SJCRH30 (cell line): ENCODE measurements around the gene CCSER2. TPM values are rescaled to one million over a fixed set of nuclear protein-coding genes. Genes with fewer than 3 reads are reported as not detected.
A peak's percentile ranks its signal among the peaks of the same experiment; 100 is the strongest.
"Not testable (repeated sequence)": the region's sequence is repeated elsewhere in the genome, so short reads cannot be mapped to it uniquely, and the experiment has no call there.

ENCODE experiments used
- DNase-seq, 2 experiments: peaks; one replicate each; pipeline ENCODE4 v3.0.0-alpha.2; 2015 to 2020
- H3K27ac ChIP-seq: fragments of 250-450 bp; sonication (Bioruptor Pico); 2 replicates; pipeline ENCODE4 v1.5.1; 2020; ENCODE audit warnings: mild to moderate bottlenecking, moderate library complexity
- H3K27me3 ChIP-seq: fragments of 250-450 bp; sonication (Bioruptor Pico); 2 replicates; pipeline ENCODE4 v1.5.1; 2020; ENCODE audit warnings: mild to moderate bottlenecking, moderate library complexity
- H3K36me3 ChIP-seq: fragments of 250-450 bp; sonication (Bioruptor Pico); 2 replicates; pipeline ENCODE4 v1.5.1; 2020; ENCODE audit warnings: mild to moderate bottlenecking, moderate library complexity
- H3K4me1 ChIP-seq: fragments of 250-450 bp; sonication (Bioruptor Pico); 2 replicates; pipeline ENCODE4 v1.5.1; 2020; ENCODE audit warnings: mild to moderate bottlenecking, moderate library complexity
- H3K4me3 ChIP-seq: fragments of 250-450 bp; sonication (Bioruptor Pico); 2 replicates; pipeline ENCODE4 v1.5.1; 2020; ENCODE audit warnings: mild to moderate bottlenecking, moderate library complexity
- H3K9me3 ChIP-seq: fragments of 250-450 bp; sonication (Bioruptor Pico); replicated peaks from 2 replicates; pipeline ENCODE4 v1.5.1; 2020; ENCODE audit warnings: mild to moderate bottlenecking, moderate library complexity
- total RNA-seq: library from RNA; depleted of rRNA; stranded (reverse); fragments of >200 nt; shearing (Covaris generic); gene quantifications from 2 replicates; pipeline ENCODE4 v1.2.3, GENCODE V29; 2014

The CCSER2 gene
- total RNA-seq, 1 experiment from 2014 or later = 16.5 TPM

DNA sequence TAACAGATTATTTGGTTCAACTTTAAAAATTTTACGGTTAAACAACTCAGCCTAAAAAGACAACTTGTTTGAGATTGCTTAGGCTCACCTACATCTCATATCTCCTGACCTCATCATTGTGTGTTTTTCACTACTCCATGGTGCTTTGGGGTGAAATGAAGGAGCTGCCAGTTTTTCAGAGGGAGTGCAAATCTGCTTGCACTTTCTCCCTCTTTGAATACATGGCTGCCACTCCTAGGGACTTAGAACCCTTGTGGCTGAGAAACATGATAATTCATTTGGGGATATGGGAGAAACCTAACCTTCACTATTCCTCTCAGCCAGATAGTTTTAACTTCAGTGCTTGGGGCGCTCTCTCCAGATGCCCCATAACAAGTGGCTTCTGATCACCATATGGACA lies 2.7 kb downstream of the CCSER2 start:
- Histone ChIP-seq H3K27ac (no peak overlapping the region), H3K27me3 (no peaks in the 10 kb centered on the region), H3K36me3 (no peaks in the 10 kb centered on the region), H3K4me1 (no peaks in the 10 kb centered on the region), H3K4me3 (no peak overlapping the region), H3K9me3 (no peaks in the 10 kb centered on the region)
- DNase-seq = no peak

GRCh38 chr10:84333864-84334451 lies 5.6 kb downstream of the CCSER2 start:
- no peak overlapping the region for H3K4me3 ChIP-seq
- H3K9me3 ChIP-seq = no peaks in the 10 kb centered on the region
- peak in 1 of 2 experiments; percentile 5 for DNase-seq
- no peaks in the 10 kb centered on the region for H3K27me3 ChIP-seq
- H3K36me3 ChIP-seq = no peaks in the 10 kb centered on the region
- H3K27ac ChIP-seq = no peak overlapping the region
- no peaks in the 10 kb centered on the region for H3K4me1 ChIP-seq

DNA sequence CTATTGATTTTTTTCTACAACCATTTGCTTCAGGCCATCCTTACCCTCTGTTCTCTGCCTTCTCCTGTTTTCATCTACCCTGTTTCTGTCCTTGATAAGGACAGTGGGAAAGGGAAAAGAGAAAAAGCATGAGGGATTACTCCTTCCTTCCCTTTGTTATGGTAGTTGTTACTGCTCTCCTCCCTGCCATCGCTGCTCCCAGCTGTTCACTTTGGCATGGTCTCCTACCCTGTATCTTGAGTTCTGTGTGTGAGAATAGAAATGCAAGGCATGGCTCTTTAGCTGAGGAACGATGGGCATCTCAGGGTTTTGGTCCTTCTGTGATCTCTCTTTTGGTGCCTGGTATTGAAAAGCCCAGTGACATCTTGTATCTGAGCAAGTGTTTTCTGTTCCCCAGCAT lies 6.4 kb downstream of the CCSER2 start:
- no peak overlapping the region for H3K27ac ChIP-seq
- no peaks in the 10 kb centered on the region for H3K9me3 ChIP-seq
- DNase-seq = peak in 1 of 2 experiments; percentile 9
- H3K4me3 ChIP-seq = no peak overlapping the region
- no peaks in the 10 kb centered on the region for H3K4me1 ChIP-seq
- no peaks in the 10 kb centered on the region for H3K36me3 ChIP-seq
- no peaks in the 10 kb centered on the region for H3K27me3 ChIP-seq

GRCh38 chr10:84335516-84335915 lies 7.1 kb downstream of the CCSER2 start:
- H3K9me3 ChIP-seq = no peaks in the 10 kb centered on the region
- H3K27ac ChIP-seq = no peak overlapping the region
- no peaks in the 10 kb centered on the region for H3K4me1 ChIP-seq
- no peak for DNase-seq
- no peak overlapping the region for H3K4me3 ChIP-seq
- no peaks in the 10 kb centered on the region for H3K36me3 ChIP-seq
- no peaks in the 10 kb centered on the region for H3K27me3 ChIP-seq

- no peaks in the 10 kb centered on the region for H3K36me3 ChIP-seq
- DNase-seq = no peak
- H3K27me3 ChIP-seq = no peaks in the 10 kb centered on the region
- no peak overlapping the region for H3K4me3 ChIP-seq
- no peak overlapping the region for H3K27ac ChIP-seq
- H3K4me1 ChIP-seq = no peaks in the 10 kb centered on the region
- H3K9me3 ChIP-seq = no peaks in the 10 kb centered on the region
Measured at GRCh38 chr10:84336406-84337090, 8.2 kb downstream of the CCSER2 start.

- no peaks in the 10 kb centered on the region for H3K4me1 ChIP-seq
- DNase-seq = no peak
Measured at GRCh38 chr10:84337199-84337598, 8.8 kb downstream of the CCSER2 start.

DNA sequence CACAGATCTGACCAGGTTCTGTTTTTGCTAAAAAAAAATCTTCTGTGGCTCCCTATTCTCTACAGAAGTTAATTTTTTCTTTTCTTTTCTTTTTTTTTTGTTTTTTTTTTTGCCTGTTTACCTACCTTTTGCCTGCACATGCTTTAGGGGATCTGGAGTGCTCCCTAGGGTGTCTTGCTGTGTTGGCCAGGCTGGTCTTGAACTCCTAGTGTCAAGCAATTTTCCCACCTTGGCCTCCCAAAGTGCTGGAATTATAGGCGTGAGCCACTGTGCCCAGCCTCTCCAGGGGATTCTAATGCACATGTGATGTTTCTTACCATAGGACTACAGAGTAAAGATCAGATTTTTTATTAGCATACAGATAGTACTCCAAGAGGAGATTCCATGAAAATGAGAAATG lies 10.6 kb downstream of the CCSER2 start:
- Histone ChIP-seq H3K4me1 (no peaks in the 10 kb centered on the region), H3K9me3 (no peaks in the 10 kb centered on the region), H3K27ac (no peak overlapping the region), H3K36me3 (no peaks in the 10 kb centered on the region), H3K27me3 (no peaks in the 10 kb centered on the region), H3K4me3 (no peak overlapping the region)
- no peak for DNase-seq

More at GRCh38 chr10:84337199-84337598, 8.8 kb downstream of the CCSER2 start:
- Histone ChIP-seq H3K27me3 (no peaks in the 10 kb centered on the region), H3K9me3 (no peaks in the 10 kb centered on the region), H3K27ac (no peak overlapping the region), H3K4me3 (no peak overlapping the region), H3K36me3 (no peaks in the 10 kb centered on the region)

DNA sequence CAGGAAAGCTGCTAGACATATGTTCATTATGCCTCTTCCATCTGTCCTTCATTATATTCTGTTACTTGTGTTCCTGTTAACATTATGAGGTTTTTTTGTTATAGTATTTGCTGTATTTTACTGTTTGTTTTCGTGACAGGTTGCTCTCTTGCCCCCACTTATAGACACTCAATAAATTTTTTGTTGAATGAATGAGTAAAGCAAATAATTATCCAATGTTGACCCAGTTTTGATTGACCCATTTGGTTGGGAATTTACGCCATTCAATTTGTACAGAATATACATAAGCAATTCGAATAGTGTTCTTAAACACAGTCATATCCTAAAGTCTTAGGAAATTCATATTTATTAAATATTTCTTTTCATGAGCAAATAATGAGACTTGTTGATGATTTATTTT lies 11.8 kb downstream of the CCSER2 start:
- Histone ChIP-seq H3K4me1 (no peaks in the 10 kb centered on the region), H3K9me3 (no peaks in the 10 kb centered on the region), H3K27ac (no peak overlapping the region), H3K36me3 (no peaks in the 10 kb centered on the region), H3K27me3 (no peaks in the 10 kb centered on the region), H3K4me3 (no peak overlapping the region)
- no peak for DNase-seq

DNA sequence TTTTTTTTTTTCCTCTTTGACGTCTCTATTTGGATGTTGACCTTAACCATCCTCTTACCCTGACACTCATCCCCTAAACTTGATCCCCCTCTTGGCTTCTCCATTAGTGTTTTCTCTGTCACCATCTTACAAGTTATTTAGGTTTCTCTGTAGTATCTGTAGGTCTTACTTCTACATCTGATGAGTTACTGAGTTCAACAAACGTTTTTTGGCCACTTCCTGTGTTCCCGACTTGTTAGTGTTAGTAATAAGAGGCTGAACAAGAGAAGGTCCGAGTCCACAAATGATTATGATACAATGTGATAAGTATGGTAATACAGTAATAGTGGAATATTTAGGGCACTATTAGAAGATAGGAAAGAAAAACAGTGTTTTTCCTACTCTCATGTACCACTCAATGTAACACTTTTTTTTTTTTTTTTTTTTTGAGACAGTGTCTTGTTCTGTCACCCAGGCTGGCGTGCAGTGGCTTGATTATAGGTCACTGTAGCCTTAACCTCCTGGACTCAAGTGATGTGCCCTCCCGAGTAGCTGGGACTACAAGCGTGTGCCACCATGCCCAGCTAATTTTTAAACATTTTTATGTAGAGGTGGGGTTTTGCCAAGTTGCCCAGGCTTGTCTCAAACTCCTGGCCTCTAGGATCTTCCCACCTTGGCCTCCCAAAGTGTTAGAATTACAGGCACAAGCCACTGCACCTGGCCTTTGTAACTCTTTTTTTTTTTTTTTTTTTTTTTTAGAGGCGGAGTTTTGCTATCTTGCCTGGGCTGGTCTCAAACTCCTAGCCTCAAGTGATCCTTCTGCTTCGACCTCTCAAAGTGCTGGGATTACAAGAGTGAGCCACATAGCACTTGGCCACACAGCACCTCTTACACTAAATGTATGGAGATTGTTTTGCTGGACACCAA lies 12.5 kb downstream of the CCSER2 start:
- Histone ChIP-seq H3K27ac (no peak overlapping the region), H3K4me3 (no peak overlapping the region), H3K27me3 (no peaks in the 10 kb centered on the region), H3K9me3 (no peaks in the 10 kb centered on the region), H3K4me1 (no peaks in the 10 kb centered on the region), H3K36me3 (no peaks in the 10 kb centered on the region)
- no peak for DNase-seq

GRCh38 chr10:84341538-84341856 lies 13.1 kb downstream of the CCSER2 start:
- no peak for DNase-seq
- Histone ChIP-seq H3K36me3 (no peaks in the 10 kb centered on the region), H3K27ac (no peak overlapping the region), H3K4me3 (no peak overlapping the region), H3K4me1 (no peaks in the 10 kb centered on the region), H3K9me3 (no peaks in the 10 kb centered on the region), H3K27me3 (no peaks in the 10 kb centered on the region)

DNA sequence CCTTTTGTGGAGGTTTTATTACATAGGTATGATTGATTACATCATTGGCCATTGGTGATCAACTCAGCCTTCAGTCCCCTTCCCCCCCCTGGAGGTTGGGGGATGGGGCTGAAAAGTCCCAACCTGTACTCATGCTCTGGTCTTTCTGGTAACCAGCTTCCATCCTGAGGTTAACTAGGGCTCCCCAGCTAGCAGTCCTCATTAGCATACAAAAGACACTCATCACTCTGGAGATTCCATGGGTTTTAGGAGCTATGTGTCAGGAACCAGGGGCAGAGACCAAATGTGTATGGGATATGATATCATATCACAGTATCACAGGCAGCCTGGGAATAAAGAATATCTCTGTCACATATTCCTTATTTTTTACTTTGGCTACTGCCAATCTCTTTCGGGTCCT lies 13.6 kb downstream of the CCSER2 start:
- Histone ChIP-seq H3K4me3 (no peak overlapping the region), H3K27me3 (no peaks in the 10 kb centered on the region), H3K4me1 (no peaks in the 10 kb centered on the region), H3K36me3 (no peaks in the 10 kb centered on the region), H3K27ac (no peak overlapping the region), H3K9me3 (no peaks in the 10 kb centered on the region)
- DNase-seq = no peak

DNA sequence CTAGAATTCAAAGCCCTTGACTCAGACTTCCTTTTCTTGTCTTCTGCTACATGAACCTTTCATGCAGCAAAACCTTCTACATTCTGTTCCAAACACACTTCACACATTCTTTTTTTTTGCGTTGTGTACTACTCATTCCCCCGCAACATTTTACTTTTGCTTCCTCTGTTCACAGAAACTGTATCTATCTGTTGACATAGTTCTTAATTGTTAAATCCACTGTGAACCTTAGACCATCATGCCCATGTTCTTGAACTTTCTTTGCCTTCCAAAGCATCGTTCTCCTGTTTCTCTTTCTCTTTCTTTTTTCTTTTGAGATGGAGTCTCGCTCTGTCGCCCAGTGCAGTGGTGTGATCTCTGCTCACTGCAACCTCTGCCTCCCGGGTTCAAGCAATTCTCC lies 14.2 kb downstream of the CCSER2 start:
- H3K27ac ChIP-seq = no peak overlapping the region
- no peak for DNase-seq
- no peaks in the 10 kb centered on the region for H3K4me1 ChIP-seq
- no peaks in the 10 kb centered on the region for H3K36me3 ChIP-seq
- H3K4me3 ChIP-seq = no peak overlapping the region
- H3K27me3 ChIP-seq = no peaks in the 10 kb centered on the region
- no peaks in the 10 kb centered on the region for H3K9me3 ChIP-seq

DNA sequence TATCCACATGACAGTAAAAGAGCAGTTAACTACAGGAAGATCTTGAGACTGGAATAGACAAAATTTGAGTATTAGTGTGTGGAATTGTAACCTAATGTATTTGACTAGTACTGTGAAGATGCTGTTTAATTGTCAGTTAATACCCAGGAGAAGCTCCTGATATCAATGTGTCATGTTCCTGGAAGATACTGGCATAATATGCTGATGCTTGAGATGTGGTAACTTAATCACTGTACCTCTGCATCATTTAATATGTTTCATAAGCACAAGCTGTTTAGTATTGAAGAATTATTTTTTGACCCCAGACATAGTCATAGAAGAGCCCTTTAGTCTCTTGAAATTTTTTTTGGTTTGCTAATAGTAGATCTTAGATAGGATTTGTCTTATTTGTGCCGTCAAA lies 15.4 kb downstream of the CCSER2 start:
- Histone ChIP-seq H3K27me3 (no peaks in the 10 kb centered on the region), H3K36me3 (no peaks in the 10 kb centered on the region), H3K27ac (no peak overlapping the region), H3K4me1 (no peaks in the 10 kb centered on the region), H3K4me3 (no peak overlapping the region), H3K9me3 (no peaks in the 10 kb centered on the region)
- DNase-seq = no peak

DNA sequence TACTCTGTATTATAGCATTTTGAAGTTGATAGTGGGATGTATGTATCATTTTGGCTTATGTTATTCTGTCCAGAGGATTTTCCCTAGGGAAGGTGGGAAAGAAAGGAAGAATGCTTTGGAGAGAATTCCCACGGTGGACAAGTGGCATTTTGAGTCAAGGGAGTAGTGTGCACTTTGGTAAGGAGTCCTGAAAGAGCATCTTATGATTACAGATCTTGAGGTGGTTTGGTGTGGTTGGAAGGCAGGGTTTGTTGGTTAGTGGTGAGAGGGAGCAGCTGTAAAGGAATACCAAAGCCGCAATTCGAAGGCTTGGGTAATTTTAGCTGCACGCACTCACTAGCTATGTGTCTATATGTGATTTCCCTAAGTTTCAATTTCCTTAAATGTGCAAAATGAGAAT lies 16.1 kb downstream of the CCSER2 start:
- no peaks in the 10 kb centered on the region for H3K4me1 ChIP-seq
- no peaks in the 10 kb centered on the region for H3K27me3 ChIP-seq
- H3K36me3 ChIP-seq = no peaks in the 10 kb centered on the region
- DNase-seq = no peak
- H3K4me3 ChIP-seq = no peak overlapping the region
- no peaks in the 10 kb centered on the region for H3K9me3 ChIP-seq
- no peak overlapping the region for H3K27ac ChIP-seq

GRCh38 chr10:84347575-84348002 lies 19.2 kb downstream of the CCSER2 start:
- not testable (repeated sequence) for H3K36me3 ChIP-seq, DNase-seq, H3K4me3 ChIP-seq, H3K27ac ChIP-seq, H3K9me3 ChIP-seq, H3K27me3 ChIP-seq, H3K4me1 ChIP-seq
